HepG2 (cell line): Measurements from ENCODE around the gene ZNF10. TPM values are rescaled to one million over a fixed set of nuclear protein-coding genes. Genes with fewer than 3 reads are reported as not detected.
A peak's percentile ranks its signal among the peaks of the same experiment; 100 is the strongest.

Source experiments
- ATAC-seq: fragments of 200-7000 bp; cut with Tn5 transposase; 3 replicates; pipeline ENCODE4 v1.9.1; 2020; ENCODE audit warnings: mild to moderate bottlenecking, moderate library complexity
- BruUV-seq: library from RNA; stranded (reverse); fragments of 400-500 nt; replicated peaks from 2 replicates; lab custom pipeline; 2021; lab: Mats Ljungman, UMichigan
- CTCF ChIA-PET: fragments of 300-600 bp; formaldehyde crosslinking; extraction: SDS; loops from one replicate; lab custom pipeline; 2021; ENCODE audit warnings: low total read pairs, inconsistent platforms, low intra/inter-chr PET ratio; lab: Yijun Ruan, JAX
- POLR2A ChIA-PET: fragments of 350-600 bp; sonication (Branson Sonifier 250); formaldehyde crosslinking; loops from one replicate; lab custom pipeline; 2020; ENCODE audit warnings: antibody characterized with exemption, inconsistent platforms; lab: Yijun Ruan, JAX
- DNase-seq: peaks from one replicate; pipeline ENCODE4 v3.0.0-alpha.2; 2015; ENCODE audit warnings: low spot score
- FAIRE-seq: peaks from 3 replicates; lab custom pipeline; 2011; peaks lifted over from hg19 to GRCh38; lab: Jason Lieb, UNC
- H2AFZ ChIP-seq: one replicate; pipeline ENCODE4 v1.6.1; 2011; ENCODE audit warnings: low read length, inconsistent platforms
- H3K27ac ChIP-seq: fragments of 300-600 bp; 3 replicates; pipeline ENCODE4 v1.8.0; 2011; ENCODE audit warnings: mixed run types, mild to moderate bottlenecking, mixed read lengths, low read length, inconsistent platforms; ENCODE audit not compliant: insufficient read depth; ENCODE audit errors: extremely low read length
- H3K27me3 ChIP-seq, 2 experiments: fragments of 200-600 bp in 1 of 2; 2 replicates in 1 of 2; 3 replicates in 1 of 2; pipeline versions ENCODE4 v1.6.0 to v1.8.0; 2011; ENCODE audit warnings: low read length in 2 of 2, mild to moderate bottlenecking in 2 of 2, moderate library complexity in 2 of 2, inconsistent platforms in 1 of 2; ENCODE audit not compliant: insufficient read depth in 2 of 2, control insufficient read depth in 1 of 2
- H3K36me3 ChIP-seq, 2 experiments: fragments of 200-600 bp in 1 of 2; replicated peaks in 1 of 2; 2 replicates in 1 of 2; 3 replicates in 1 of 2; pipeline versions ENCODE4 v1.5.1 to v1.8.0; 2011; ENCODE audit warnings: low read length in 2 of 2, inconsistent platforms in 1 of 2; ENCODE audit not compliant: insufficient read depth in 2 of 2, control insufficient read depth in 1 of 2
- H3K4me1 ChIP-seq: 2 replicates; pipeline ENCODE4 v1.5.1; 2012; ENCODE audit warnings: low read length, inconsistent platforms; ENCODE audit not compliant: insufficient read depth
- H3K4me2 ChIP-seq: 2 replicates; pipeline ENCODE4 v1.6.0; 2011; ENCODE audit warnings: low read depth, low read length, inconsistent platforms
- H3K4me3 ChIP-seq, 3 experiments: fragments of 200-600 bp in 1 of 3; sonication (generic), shearing (Covaris generic) in 1 of 3; replicated peaks in 1 of 3; 2 replicates each; pipeline ENCODE4 v1.5.1; 2011 to 2016; ENCODE audit warnings: low read length in 3 of 3, inconsistent platforms in 2 of 3, low read depth in 2 of 3, mild to moderate bottlenecking in 2 of 3, control low read depth in 1 of 3, mixed read lengths in 1 of 3; ENCODE audit not compliant: insufficient read depth in 1 of 3
- H3K79me2 ChIP-seq: one replicate; pipeline ENCODE4 v1.6.1; 2011; ENCODE audit warnings: low read length, inconsistent platforms; ENCODE audit not compliant: insufficient read depth
- H3K9ac ChIP-seq: 2 replicates; pipeline ENCODE4 v1.6.0; 2011; ENCODE audit warnings: mild to moderate bottlenecking, low read depth, low read length, inconsistent platforms; ENCODE audit not compliant: insufficient read depth
- H3K9me3 ChIP-seq: 2 replicates; pipeline ENCODE4 v1.5.1; 2012; ENCODE audit warnings: mild to moderate bottlenecking, low read length
- H4K20me1 ChIP-seq: 2 replicates; pipeline ENCODE4 v1.6.0; 2011; ENCODE audit warnings: inconsistent platforms, mild to moderate bottlenecking, low read length, moderate library complexity; ENCODE audit not compliant: insufficient read depth
- FOXJ3 ChIP-seq: sonication (generic); formaldehyde crosslinking; IDR thresholded peaks from 2 replicates; pipeline ENCODE4 v1.4.0; 2020; ENCODE audit warnings: missing genetic modification reagents, mild to moderate bottlenecking, borderline replicate concordance
- GABPA ChIP-seq, 2 experiments: IDR thresholded peaks; 2 replicates each; pipeline ENCODE4 v1.6.1; 2011 to 2016; ENCODE audit warnings: low read depth in 2 of 2, low read length in 1 of 2, missing biosample characterization in 1 of 2, missing genetic modification characterization in 1 of 2
- HMGXB4 ChIP-seq, 2 experiments: sonication (generic) in 1 of 2; formaldehyde crosslinking in 1 of 2; IDR thresholded peaks; 2 replicates each; pipeline versions ENCODE4 v1.4.0 to v1.6.1; 2018 to 2020; ENCODE audit warnings: missing genetic modification reagents in 2 of 2, borderline replicate concordance in 1 of 2, low read depth in 1 of 2, mild to moderate bottlenecking in 1 of 2, missing biosample characterization in 1 of 2
- MED13 ChIP-seq: sonication (generic); formaldehyde crosslinking; IDR thresholded peaks from 2 replicates; pipeline ENCODE4 v1.5.0; 2020; ENCODE audit warnings: missing genetic modification reagents
- MTF1 ChIP-seq: sonication (generic); formaldehyde crosslinking; IDR thresholded peaks from 2 replicates; pipeline ENCODE4 v1.5.0; 2020; ENCODE audit warnings: missing genetic modification reagents
- PRDM15 ChIP-seq: sonication (generic); formaldehyde crosslinking; IDR thresholded peaks from 2 replicates; pipeline ENCODE4 v1.4.0; 2020; ENCODE audit warnings: missing genetic modification reagents
- ZNF207 ChIP-seq: fragments of 450-650 bp; IDR thresholded peaks from 2 replicates; pipeline ENCODE4 v1.6.1; 2016; ENCODE audit warnings: antibody characterized with exemption, borderline replicate concordance
- ZNF841 ChIP-seq: sonication (generic); formaldehyde crosslinking; IDR thresholded peaks from 2 replicates; pipeline ENCODE4 v1.8.1; 2023; ENCODE audit warnings: missing genetic modification reagents, borderline replicate concordance
- WGBS: methylation state at CpG from one replicate; pipeline ENCODE4 v1.1.6; 2017; ENCODE audit warnings: low lambda C conversion rate; 5-methylcytosine and 5-hydroxymethylcytosine counted together
- in situ Hi-C: cut with HindIII; loops from 2 replicates; pipeline ENCODE4 v1.10.0; 2017; ENCODE audit warnings: low pct_unique_long_range_greater_than_20kb; ENCODE audit not compliant: extremely low pct_ligation_motif_present
- intact Hi-C: fragments of 100-400 bp; cut with micrococcal nuclease; formaldehyde crosslinking; loops from one replicate; pipeline ENCODE4 v1.10.0; 2022; ENCODE audit not compliant: unreplicated experiment
- polyA plus RNA-seq, 8 experiments: library from polyadenylated mRNA; depleted of rRNA in 3 of 8; stranded (reverse) in 7 of 8; unstranded in 1 of 8; fragments of >200 nt; fragmentation: Illumina TruSeq in 4 of 8; extraction: Trizol in 4 of 8; gene quantifications; 2 replicates each; pipeline versions ENCODE4 v1.2.1 to v1.2.3, GENCODE V29; 2011 to 2016; ENCODE audit warnings: low read depth in 4 of 8, missing spikeins in 1 of 8, mixed read lengths in 1 of 8; ENCODE audit not compliant: insufficient read depth in 1 of 8
- total RNA-seq, 5 experiments: library from RNA; depleted of rRNA; stranded (reverse); fragments of >200 nt; fragmentation: Illumina TruSeq; extraction: Trizol; gene quantifications; 2 replicates each; pipeline ENCODE4 v1.2.3, GENCODE V29; 2016; ENCODE audit warnings: low read depth in 1 of 5
- TF ChIP-seq, protein P1 (sequence below): sonication (generic); formaldehyde crosslinking; IDR thresholded peaks from 2 replicates; pipeline ENCODE4 v1.4.0; 2020; ENCODE audit warnings: missing genetic modification reagents, borderline replicate concordance
- TF ChIP-seq, protein P2 (sequence below): sonication (generic); formaldehyde crosslinking; IDR thresholded peaks from 2 replicates; pipeline ENCODE4 v1.4.0; 2020; ENCODE audit warnings: mild to moderate bottlenecking, missing genetic modification reagents

Gene ZNF10
- total and polyA plus RNA-seq, 2 of the 13 experiments (the other 11 are each of a cell fraction or from before 2014, with no cell fraction given): 2.9 to 6.5 TPM

- Histone ChIP-seq H4K20me1 (no peaks in the 10 kb centered on the region), H3K36me3 (peaks cover 6 to 32% of the 10 kb centered on the region in 2 experiments), H3K4me2 (peak overlapping the region; percentile 97), H3K27ac (peak overlapping the region; percentile 98), H3K79me2 (peaks cover 12% of the 10 kb centered on the region), H3K9me3 (peaks cover 76% of the 10 kb centered on the region), H3K4me1 (peaks cover 14% of the 10 kb centered on the region), H2AFZ (no peak overlapping the region), H3K27me3 (no peaks in the 10 kb centered on the region), H3K4me3 (peak overlapping the region; percentile 93 to 96 (median 95)), H3K9ac (peak overlapping the region; percentile 87)
- ATAC-seq (no peak), DNase-seq (no peak), FAIRE-seq (no peak)
- intact Hi-C loops (loop anchor here (2.0 kb wide), 1 partner anchor 94 kb away; the partner anchor contains the start of gene ZNF26), in situ Hi-C loops (no loop called here)
- WGBS: 58% methylated on average over 10 of the region's 17 CpGs
- CTCF ChIA-PET: interaction anchor here (1.9 kb wide), 1 partner anchor 100 kb away, joined by 10 read pairs; the partner anchor contains the start of gene ZNF268
- POLR2A ChIA-PET: interaction anchor here (1.0 to 1.6 kb wide), 4 partner anchors 43 to 100 kb away, joined by 3 to 25 read pairs (median 4); partner anchors contain the start of genes ZNF10, ZNF26, ZNF268 and ZNF891
- BruUV-seq: no TSS peak
- TF ChIP-seq, protein P1, sequence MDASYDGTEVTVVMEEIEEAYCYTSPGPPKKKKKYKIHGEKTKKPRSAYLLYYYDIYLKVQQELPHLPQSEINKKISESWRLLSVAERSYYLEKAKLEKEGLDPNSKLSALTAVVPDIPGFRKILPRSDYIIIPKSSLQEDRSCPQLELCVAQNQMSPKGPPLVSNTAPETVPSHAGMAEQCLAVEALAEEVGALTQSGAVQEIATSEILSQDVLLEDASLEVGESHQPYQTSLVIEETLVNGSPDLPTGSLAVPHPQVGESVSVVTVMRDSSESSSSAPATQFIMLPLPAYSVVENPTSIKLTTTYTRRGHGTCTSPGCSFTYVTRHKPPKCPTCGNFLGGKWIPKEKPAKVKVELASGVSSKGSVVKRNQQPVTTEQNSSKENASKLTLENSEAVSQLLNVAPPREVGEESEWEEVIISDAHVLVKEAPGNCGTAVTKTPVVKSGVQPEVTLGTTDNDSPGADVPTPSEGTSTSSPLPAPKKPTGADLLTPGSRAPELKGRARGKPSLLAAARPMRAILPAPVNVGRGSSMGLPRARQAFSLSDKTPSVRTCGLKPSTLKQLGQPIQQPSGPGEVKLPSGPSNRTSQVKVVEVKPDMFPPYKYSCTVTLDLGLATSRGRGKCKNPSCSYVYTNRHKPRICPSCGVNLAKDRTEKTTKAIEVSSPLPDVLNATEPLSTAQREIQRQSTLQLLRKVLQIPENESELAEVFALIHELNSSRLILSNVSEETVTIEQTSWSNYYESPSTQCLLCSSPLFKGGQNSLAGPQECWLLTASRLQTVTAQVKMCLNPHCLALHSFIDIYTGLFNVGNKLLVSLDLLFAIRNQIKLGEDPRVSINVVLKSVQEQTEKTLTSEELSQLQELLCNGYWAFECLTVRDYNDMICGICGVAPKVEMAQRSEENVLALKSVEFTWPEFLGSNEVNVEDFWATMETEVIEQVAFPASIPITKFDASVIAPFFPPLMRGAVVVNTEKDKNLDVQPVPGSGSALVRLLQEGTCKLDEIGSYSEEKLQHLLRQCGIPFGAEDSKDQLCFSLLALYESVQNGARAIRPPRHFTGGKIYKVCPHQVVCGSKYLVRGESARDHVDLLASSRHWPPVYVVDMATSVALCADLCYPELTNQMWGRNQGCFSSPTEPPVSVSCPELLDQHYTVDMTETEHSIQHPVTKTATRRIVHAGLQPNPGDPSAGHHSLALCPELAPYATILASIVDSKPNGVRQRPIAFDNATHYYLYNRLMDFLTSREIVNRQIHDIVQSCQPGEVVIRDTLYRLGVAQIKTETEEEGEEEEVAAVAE (CRISPR knock-in tag): no peak
- TF ChIP-seq ZNF207 (no peak), GABPA (IDR thresholded peaks at IDR 0.05; ENCODE audit: low read depth, low read length) (no peak), GABPA (CRISPR knock-in tag; IDR thresholded peaks at IDR 0.05; ENCODE audit: low read depth) (no peak), MTF1 (CRISPR knock-in tag) (no peak), FOXJ3 (no peak), MED13 (no peak), HMGXB4 (CRISPR knock-in tag; IDR thresholded peaks at IDR 0.05; ENCODE audit: borderline replicate concordance in 1 of 2, low read depth in 1 of 2) (0 out of 4 replicates have a peak, but pooled peaks of 1 of the 2 experiments have one; percentile 9), ZNF841 (CRISPR knock-in tag) (0 out of 2 replicates have a peak, but pooled peaks have one; percentile 13), PRDM15 (CRISPR knock-in tag) (no peak)
- TF ChIP-seq, protein P2, sequence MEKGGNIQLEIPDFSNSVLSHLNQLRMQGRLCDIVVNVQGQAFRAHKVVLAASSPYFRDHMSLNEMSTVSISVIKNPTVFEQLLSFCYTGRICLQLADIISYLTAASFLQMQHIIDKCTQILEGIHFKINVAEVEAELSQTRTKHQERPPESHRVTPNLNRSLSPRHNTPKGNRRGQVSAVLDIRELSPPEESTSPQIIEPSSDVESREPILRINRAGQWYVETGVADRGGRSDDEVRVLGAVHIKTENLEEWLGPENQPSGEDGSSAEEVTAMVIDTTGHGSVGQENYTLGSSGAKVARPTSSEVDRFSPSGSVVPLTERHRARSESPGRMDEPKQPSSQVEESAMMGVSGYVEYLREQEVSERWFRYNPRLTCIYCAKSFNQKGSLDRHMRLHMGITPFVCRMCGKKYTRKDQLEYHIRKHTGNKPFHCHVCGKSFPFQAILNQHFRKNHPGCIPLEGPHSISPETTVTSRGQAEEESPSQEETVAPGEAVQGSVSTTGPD: no peak
Measured at GRCh38 chr12:133081159-133081780, 49.2 kb upstream of the ZNF10 start.
